Neural progenitor cell (in vitro differentiated cells): ENCODE results near the gene PHF20. TPM values are rescaled to one million over a fixed set of nuclear protein-coding genes. Genes with fewer than 3 reads are reported as not detected.

ENCODE experiments used
- DNase-seq: peaks from one replicate; pipeline ENCODE4 v3.0.0-alpha.2; 2016; ENCODE audit warnings: low spot score
- H2AFZ ChIP-seq: fragments of 200-600 bp; sonication (generic); replicated peaks from 2 replicates; pipeline ENCODE4 v1.6.1; 2016; ENCODE audit warnings: antibody characterized with exemption
- H3F3A ChIP-seq: fragments of 200-600 bp; sonication (generic); 2 replicates; pipeline ENCODE4 v1.6.1; 2016; ENCODE audit warnings: antibody characterized with exemption, low read depth
- H3K27ac ChIP-seq: fragments of 200-600 bp; sonication (generic); 2 replicates; pipeline ENCODE4 v1.5.1; 2016; ENCODE audit warnings: mild to moderate bottlenecking
- H3K27me3 ChIP-seq: fragments of 200-600 bp; sonication (generic); 2 replicates; pipeline ENCODE4 v1.6.1; 2016; ENCODE audit warnings: mild to moderate bottlenecking, moderate library complexity
- H3K36me3 ChIP-seq: fragments of 200-600 bp; sonication (generic); 2 replicates; pipeline ENCODE4 v1.5.1; 2016
- H3K4me1 ChIP-seq: fragments of 200-600 bp; sonication (generic); 2 replicates; pipeline ENCODE4 v1.6.1; 2016; ENCODE audit warnings: mixed run types
- H3K4me2 ChIP-seq: fragments of 200-600 bp; sonication (generic); 2 replicates; pipeline ENCODE4 v1.6.1; 2016
- H3K4me3 ChIP-seq: fragments of 200-600 bp; sonication (generic); 2 replicates; pipeline ENCODE4 v1.5.1; 2016
- H3K79me2 ChIP-seq: fragments of 200-600 bp; sonication (generic); 2 replicates; pipeline ENCODE4 v1.6.1; 2016; ENCODE audit warnings: low read depth
- H3K9ac ChIP-seq: fragments of 200-600 bp; sonication (generic); 2 replicates; pipeline ENCODE4 v1.6.1; 2016
- H3K9me3 ChIP-seq: fragments of 200-600 bp; sonication (generic); 2 replicates; pipeline ENCODE4 v1.5.1; 2016; ENCODE audit warnings: low read depth
- H4K20me1 ChIP-seq: fragments of 200-600 bp; sonication (generic); 2 replicates; pipeline ENCODE4 v1.6.1; 2016; ENCODE audit warnings: low read depth
- H3K27ac Mint-ChIP-seq: 3 replicates; pipeline ENCODE4 v1.8.0; 2021; ENCODE audit warnings: mixed read lengths
- H3K27me3 Mint-ChIP-seq: 2 replicates; pipeline ENCODE4 v1.8.0; 2022; ENCODE audit warnings: low read depth, mild to moderate bottlenecking, inconsistent platforms, moderate library complexity, mixed read lengths; ENCODE audit not compliant: insufficient read depth
- H3K36me3 Mint-ChIP-seq: 3 replicates; pipeline ENCODE4 v1.8.0; 2021; ENCODE audit warnings: mixed read lengths
- H3K4me1 Mint-ChIP-seq: 3 replicates; pipeline ENCODE4 v1.8.0; 2021; ENCODE audit warnings: mixed read lengths
- H3K4me3 Mint-ChIP-seq: 3 replicates; pipeline ENCODE4 v1.8.0; 2021; ENCODE audit warnings: mild to moderate bottlenecking, moderate library complexity, mixed read lengths
- H3K9me3 Mint-ChIP-seq: 3 replicates; pipeline ENCODE4 v1.8.0; 2020; ENCODE audit warnings: mixed read lengths
- CTCF ChIP-seq: fragments of 200-600 bp; sonication (generic); IDR thresholded peaks from 2 replicates; pipeline ENCODE4 v1.5.1; 2017; ENCODE audit warnings: antibody characterized with exemption, mild to moderate bottlenecking
- EZH2 ChIP-seq: fragments of 200-600 bp; sonication (generic); IDR thresholded peaks from 2 replicates; pipeline ENCODE4 v1.6.1; 2017; ENCODE audit warnings: antibody characterized with exemption, mild to moderate bottlenecking, moderate library complexity
- EZH2phosphoT487 ChIP-seq: fragments of 200-600 bp; sonication (generic); IDR thresholded peaks from 2 replicates; pipeline ENCODE4 v1.6.1; 2017; ENCODE audit warnings: antibody characterized with exemption
- total RNA-seq: library from RNA; depleted of rRNA; stranded (reverse); fragments of >200 nt; gene quantifications from 2 replicates; pipeline ENCODE4 v1.2.3, GENCODE V29; 2015; ENCODE audit warnings: low replicate concordance

PHF20 gene
- total RNA-seq, 1 donor from 2014 or later: 54.7 TPM

- Histone ChIP-seq H3K27ac (no peak overlapping the region), H3K4me3 (no peak overlapping the region), H3K9me3 (no peaks in the 10 kb centered on the region), H3K4me2 (no peak overlapping the region), H3K27me3 (no peaks in the 10 kb centered on the region), H3K4me1 (peaks cover 5% of the 10 kb centered on the region), H3K36me3 (no peaks in the 10 kb centered on the region), H3K9ac (no peak overlapping the region), H2AFZ (no peak overlapping the region), H3F3A (no peaks in the 10 kb centered on the region), H4K20me1 (no peaks in the 10 kb centered on the region), H3K79me2 (no peaks in the 10 kb centered on the region)
- TF ChIP-seq CTCF (no peak), EZH2 (no peak), EZH2phosphoT487 (no peak)
- no peak for DNase-seq
- H3K27me3 Mint-ChIP-seq: peaks cover 4% of the 10 kb centered on the region
- H3K4me3 Mint-ChIP-seq: no peak overlapping the region
- no peak overlapping the region for H3K27ac Mint-ChIP-seq
- H3K36me3 Mint-ChIP-seq: no peaks in the 10 kb centered on the region
- peaks cover 6% of the 10 kb centered on the region for H3K4me1 Mint-ChIP-seq
- no peaks in the 10 kb centered on the region for H3K9me3 Mint-ChIP-seq
Observed at GRCh38 chr20:35963878-35964277, 192.1 kb downstream of the PHF20 start.

- H3K4me3 Mint-ChIP-seq: peak within 1 kb of the TSS; percentile 57
- no peaks in the 10 kb centered on the region for H3K36me3 Mint-ChIP-seq
- no peaks in the 10 kb centered on the region for H3F3A ChIP-seq
- no peaks in the 10 kb centered on the region for H3K36me3 ChIP-seq
- no peaks in the 10 kb centered on the region for H3K9me3 Mint-ChIP-seq
- H3K4me1 ChIP-seq: peaks cover 5% of the 10 kb centered on the region
- DNase-seq: no peak
- peaks cover 3% of the 10 kb centered on the region for H3K27me3 Mint-ChIP-seq
- no peaks in the 10 kb centered on the region for H3K79me2 ChIP-seq
- no peak within 1 kb of the TSS for H3K4me3 ChIP-seq
- no peak within 1 kb of the TSS for H3K27ac ChIP-seq
- H3K4me2 ChIP-seq: no peak within 1 kb of the TSS
- no peaks in the 10 kb centered on the region for H3K4me1 Mint-ChIP-seq
- H4K20me1 ChIP-seq: no peaks in the 10 kb centered on the region
- TF ChIP-seq CTCF (no peak), EZH2phosphoT487 (no peak), EZH2 (no peak)
- H3K27ac Mint-ChIP-seq: no peak within 1 kb of the TSS
- no peaks in the 10 kb centered on the region for H3K27me3 ChIP-seq
- H3K9me3 ChIP-seq: no peaks in the 10 kb centered on the region
- H3K9ac ChIP-seq: no peak within 1 kb of the TSS
- H2AFZ ChIP-seq: no peak within 1 kb of the TSS
Observed at GRCh38 chr20:35967979-35968640, 196.3 kb downstream of the PHF20 start, which contains the start of gene CNBD2. TSS of gene CNBD2 (plus strand) at chr20:35968590. CDS start at chr20:35968763, 173 bp downstream.

GRCh38 chr20:35968930-35969329 lies 197.1 kb downstream of the PHF20 start:
- TF ChIP-seq CTCF (no peak), EZH2 (no peak), EZH2phosphoT487 (no peak)
- Histone ChIP-seq H3F3A (no peaks in the 10 kb centered on the region), H3K27ac (no peak overlapping the region), H3K27me3 (no peaks in the 10 kb centered on the region), H3K79me2 (no peaks in the 10 kb centered on the region), H3K4me2 (no peak overlapping the region), H3K4me3 (no peak overlapping the region), H2AFZ (no peak overlapping the region), H3K4me1 (peaks cover 5% of the 10 kb centered on the region), H3K9me3 (no peaks in the 10 kb centered on the region), H4K20me1 (no peaks in the 10 kb centered on the region), H3K9ac (no peak overlapping the region), H3K36me3 (no peaks in the 10 kb centered on the region)
- Mint-ChIP-seq H3K36me3 (no peaks in the 10 kb centered on the region), H3K4me1 (no peaks in the 10 kb centered on the region), H3K27ac (no peak overlapping the region), H3K9me3 (no peaks in the 10 kb centered on the region), H3K4me3 (no peak overlapping the region), H3K27me3 (peaks cover 3% of the 10 kb centered on the region)
- DNase-seq: no peak
